SU-DHL-6 (cell line): ENCODE measurements around the gene NRF1.
"Not testable (repeated sequence)": the region's sequence is repeated elsewhere in the genome, so short reads cannot be mapped to it uniquely, and the experiment has no call there.

Experiments
- H2AFZ ChIP-seq: fragments of 200-600 bp; sonication (generic); 2 replicates; pipeline ENCODE4 v1.6.1; 2014; ENCODE audit warnings: low read depth, mild to moderate bottlenecking, moderate library complexity, mixed read lengths, antibody characterized with exemption, low read length; ENCODE audit not compliant: severe bottlenecking
- H3F3A ChIP-seq: fragments of 200-600 bp; shearing (Covaris generic); 2 replicates; pipeline ENCODE4 v1.6.0; 2016; ENCODE audit warnings: antibody characterized with exemption, mild to moderate bottlenecking; ENCODE audit not compliant: insufficient read depth
- H3K27ac ChIP-seq: fragments of 200-600 bp; sonication (generic); 2 replicates; pipeline ENCODE4 v1.5.1; 2016; ENCODE audit warnings: low read depth, mild to moderate bottlenecking, low read length, moderate library complexity, mixed read lengths
- H3K27me3 ChIP-seq: fragments of 200-600 bp; sonication (generic), shearing (Covaris generic); 2 replicates; pipeline ENCODE4 v1.6.0; 2014; ENCODE audit warnings: mild to moderate bottlenecking, low read length
- H3K36me3 ChIP-seq: fragments of 200-600 bp; sonication (generic); 2 replicates; pipeline ENCODE4 v1.6.1; 2014; ENCODE audit warnings: mild to moderate bottlenecking, low read length, mixed read lengths
- H3K4me2 ChIP-seq: fragments of 300-600, 200-600 bp; shearing (Covaris generic), sonication (generic); 2 replicates; pipeline ENCODE4 v1.6.0; 2014; ENCODE audit warnings: low read length, low read depth, mild to moderate bottlenecking; ENCODE audit not compliant: poor library complexity, severe bottlenecking
- H3K4me3 ChIP-seq: fragments of 200-600 bp; sonication (generic); 2 replicates; pipeline ENCODE4 v1.5.1; 2014; ENCODE audit warnings: antibody characterized with exemption, low read length, mild to moderate bottlenecking, mixed read lengths; ENCODE audit not compliant: insufficient read depth, poor library complexity, severe bottlenecking
- H3K79me2 ChIP-seq: fragments of 200-600 bp; sonication (generic); 2 replicates; pipeline ENCODE4 v1.6.1; 2014; ENCODE audit warnings: mild to moderate bottlenecking, low read length, moderate library complexity; ENCODE audit not compliant: insufficient read depth
- H3K9ac ChIP-seq: fragments of 200-600 bp; sonication (generic); 2 replicates; pipeline ENCODE4 v1.7.0; 2014; ENCODE audit warnings: mild to moderate bottlenecking, low read length
- H3K9me2 ChIP-seq: fragments of 200-600 bp; sonication (generic); replicated peaks from 2 replicates; pipeline ENCODE4 v1.6.1; 2014; ENCODE audit warnings: low read length; ENCODE audit not compliant: insufficient read depth
- H3K9me3 ChIP-seq: fragments of 200-600 bp; sonication (generic); 2 replicates; pipeline ENCODE4 v1.6.1; 2014; ENCODE audit warnings: low read length, mixed read lengths; ENCODE audit not compliant: insufficient read depth
- H4K20me1 ChIP-seq: fragments of 200-600 bp; sonication (generic); 2 replicates; pipeline ENCODE4 v1.6.1; 2014; ENCODE audit warnings: low read depth, mild to moderate bottlenecking, antibody characterized with exemption, low read length, moderate library complexity, mixed read lengths
- EZH2phosphoT487 ChIP-seq: fragments of 200-600 bp; sonication (generic), shearing (Covaris generic); conservative IDR thresholded peaks from 2 replicates; pipeline ENCODE4 v1.6.1; 2018; ENCODE audit warnings: mild to moderate bottlenecking, antibody characterized with exemption, low read length, moderate library complexity, mixed read lengths
- TF ChIP-seq, protein P1 (sequence below): fragments of 200-600 bp; sonication (generic); IDR thresholded peaks from one replicate; pipeline ENCODE4 v1.5.1; 2017; ENCODE audit warnings: antibody characterized with exemption, mild to moderate bottlenecking, low read length, moderate library complexity; ENCODE audit not compliant: insufficient read depth, poor library complexity, severe bottlenecking

The NRF1 gene

DNA sequence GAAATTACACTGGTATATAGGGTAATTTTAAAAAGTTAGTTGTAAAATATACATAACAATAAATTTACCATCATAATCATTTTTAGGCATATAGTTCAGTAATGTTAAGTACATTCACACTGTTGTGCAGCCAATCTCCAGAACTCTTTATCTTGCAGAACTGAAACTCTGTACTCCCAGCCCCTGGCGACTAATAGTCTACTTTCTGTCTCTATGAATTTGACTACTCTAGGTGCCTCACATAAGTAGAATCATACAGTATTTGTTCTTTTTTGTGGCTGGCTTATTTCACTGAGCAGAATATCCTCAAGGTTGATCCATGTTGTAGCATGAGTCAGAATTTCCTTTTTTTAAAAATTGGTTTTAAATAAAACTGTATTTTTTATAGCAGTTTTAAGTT lies 41.4 kb downstream of the NRF1 start:
- H3F3A ChIP-seq = no peaks in the 10 kb centered on the region
- peaks cover 30% of the 10 kb centered on the region for H3K79me2 ChIP-seq
- no peaks in the 10 kb centered on the region for H3K27me3 ChIP-seq
- no peak overlapping the region for H3K27ac ChIP-seq
- H4K20me1 ChIP-seq = no peaks in the 10 kb centered on the region
- H3K9ac ChIP-seq = no peak overlapping the region
- H3K4me2 ChIP-seq = no peak overlapping the region
- H3K4me3 ChIP-seq = no peak overlapping the region
- no peaks in the 10 kb centered on the region for H3K9me3 ChIP-seq
- H3K36me3 ChIP-seq = peaks cover 4% of the 10 kb centered on the region; the same call in 1 of the 2 replicates
- no peak overlapping the region for H2AFZ ChIP-seq
- H3K9me2 ChIP-seq = no peaks in the 10 kb centered on the region
- no peak for TF ChIP-seq EZH2phosphoT487
- TF ChIP-seq, protein P1, sequence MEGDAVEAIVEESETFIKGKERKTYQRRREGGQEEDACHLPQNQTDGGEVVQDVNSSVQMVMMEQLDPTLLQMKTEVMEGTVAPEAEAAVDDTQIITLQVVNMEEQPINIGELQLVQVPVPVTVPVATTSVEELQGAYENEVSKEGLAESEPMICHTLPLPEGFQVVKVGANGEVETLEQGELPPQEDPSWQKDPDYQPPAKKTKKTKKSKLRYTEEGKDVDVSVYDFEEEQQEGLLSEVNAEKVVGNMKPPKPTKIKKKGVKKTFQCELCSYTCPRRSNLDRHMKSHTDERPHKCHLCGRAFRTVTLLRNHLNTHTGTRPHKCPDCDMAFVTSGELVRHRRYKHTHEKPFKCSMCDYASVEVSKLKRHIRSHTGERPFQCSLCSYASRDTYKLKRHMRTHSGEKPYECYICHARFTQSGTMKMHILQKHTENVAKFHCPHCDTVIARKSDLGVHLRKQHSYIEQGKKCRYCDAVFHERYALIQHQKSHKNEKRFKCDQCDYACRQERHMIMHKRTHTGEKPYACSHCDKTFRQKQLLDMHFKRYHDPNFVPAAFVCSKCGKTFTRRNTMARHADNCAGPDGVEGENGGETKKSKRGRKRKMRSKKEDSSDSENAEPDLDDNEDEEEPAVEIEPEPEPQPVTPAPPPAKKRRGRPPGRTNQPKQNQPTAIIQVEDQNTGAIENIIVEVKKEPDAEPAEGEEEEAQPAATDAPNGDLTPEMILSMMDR = no peak

DNA sequence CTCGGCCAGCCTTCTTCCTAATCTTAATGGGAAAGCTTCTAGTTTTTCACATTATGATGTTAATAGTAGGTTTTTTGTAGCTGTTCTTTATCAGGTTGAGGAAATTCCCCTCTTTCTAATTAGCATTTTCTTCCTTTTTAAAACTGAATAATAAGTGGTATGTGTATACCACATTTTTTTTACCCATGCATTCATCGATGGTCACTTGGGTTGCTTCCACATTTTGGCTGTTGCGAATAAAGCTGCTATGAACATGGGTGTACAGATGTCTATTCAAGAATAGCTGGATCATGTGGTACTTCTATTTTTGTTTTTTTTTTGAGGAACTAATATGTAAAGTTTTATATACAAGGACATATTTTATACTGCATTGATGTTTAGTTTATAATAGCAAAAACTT lies 44.3 kb downstream of the NRF1 start:
- H3F3A ChIP-seq = no peaks in the 10 kb centered on the region
- no peak overlapping the region for H2AFZ ChIP-seq
- no peak overlapping the region for H3K4me2 ChIP-seq
- H4K20me1 ChIP-seq = no peaks in the 10 kb centered on the region
- no peaks in the 10 kb centered on the region for H3K27me3 ChIP-seq
- H3K79me2 ChIP-seq = peaks cover 21% of the 10 kb centered on the region
- TF ChIP-seq EZH2phosphoT487 = no peak
- TF ChIP-seq, protein P1 = no peak
- peaks cover 4% of the 10 kb centered on the region; the same call in 1 of the 2 replicates for H3K9me3 ChIP-seq
- peaks cover 18% of the 10 kb centered on the region for H3K36me3 ChIP-seq
- no peaks in the 10 kb centered on the region for H3K9me2 ChIP-seq
- H3K9ac ChIP-seq = no peak overlapping the region
- H3K27ac ChIP-seq = no peak overlapping the region
- no peak overlapping the region for H3K4me3 ChIP-seq

DNA sequence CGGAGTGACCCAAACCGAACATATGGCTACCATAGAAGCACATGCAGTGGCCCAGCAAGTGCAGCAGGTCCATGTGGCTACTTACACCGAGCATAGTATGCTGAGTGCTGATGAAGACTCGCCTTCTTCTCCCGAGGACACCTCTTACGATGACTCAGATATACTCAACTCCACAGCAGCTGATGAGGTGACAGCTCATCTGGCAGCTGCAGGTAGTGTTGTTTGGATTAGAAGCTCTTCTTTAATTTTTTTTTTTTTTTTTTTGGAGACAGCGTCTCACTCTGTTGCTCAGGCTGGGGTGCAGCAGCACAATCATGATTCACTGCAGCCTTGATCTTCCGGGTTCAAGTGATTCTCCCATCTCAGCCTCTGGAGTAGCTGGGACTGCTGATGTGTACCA lies 45.8 kb downstream of the NRF1 start:
- Histone ChIP-seq H4K20me1 (no peaks in the 10 kb centered on the region), H3F3A (no peaks in the 10 kb centered on the region), H3K9me2 (no peaks in the 10 kb centered on the region), H3K27ac (no peak overlapping the region), H3K27me3 (no peaks in the 10 kb centered on the region), H3K4me3 (no peak overlapping the region), H2AFZ (no peak overlapping the region), H3K36me3 (peaks cover 31% of the 10 kb centered on the region), H3K79me2 (peaks cover 21% of the 10 kb centered on the region), H3K4me2 (no peak overlapping the region), H3K9ac (no peak overlapping the region), H3K9me3 (peaks cover 14% of the 10 kb centered on the region; the same call in 1 of the 2 replicates)
- TF ChIP-seq, protein P1 = no peak
- TF ChIP-seq EZH2phosphoT487 = no peak

DNA sequence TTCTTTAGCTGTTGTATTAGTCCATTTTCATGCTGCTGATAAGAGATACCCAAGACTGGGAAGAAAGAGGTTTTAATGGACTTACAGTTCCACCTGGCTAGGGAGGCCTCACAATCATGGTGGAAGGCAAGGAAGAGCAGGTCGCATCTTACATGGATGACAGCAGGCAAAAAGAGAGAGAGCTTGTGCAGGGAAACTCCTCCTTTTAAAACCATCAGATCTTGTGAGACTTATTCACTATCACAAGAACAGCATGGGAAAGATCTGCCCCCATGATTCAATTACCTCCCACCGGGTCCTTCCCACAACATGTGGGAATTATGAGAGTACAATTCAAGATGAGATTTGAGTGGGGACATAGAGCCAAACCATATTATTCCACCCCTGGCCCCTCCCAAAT lies 48.4 kb downstream of the NRF1 start:
- H3K27me3 ChIP-seq, H3K9me2 ChIP-seq, H2AFZ ChIP-seq, H3F3A ChIP-seq, H3K4me2 ChIP-seq, H3K9ac ChIP-seq, H3K4me3 ChIP-seq, H3K79me2 ChIP-seq, H4K20me1 ChIP-seq, H3K27ac ChIP-seq: not testable (repeated sequence)
- H3K9me3 ChIP-seq = peaks cover 14% of the 10 kb centered on the region; the same call in 1 of the 2 replicates
- H3K36me3 ChIP-seq = peaks cover 33% of the 10 kb centered on the region
